ENCODE data around the gene SUSD4.

The SUSD4 gene

DNA sequence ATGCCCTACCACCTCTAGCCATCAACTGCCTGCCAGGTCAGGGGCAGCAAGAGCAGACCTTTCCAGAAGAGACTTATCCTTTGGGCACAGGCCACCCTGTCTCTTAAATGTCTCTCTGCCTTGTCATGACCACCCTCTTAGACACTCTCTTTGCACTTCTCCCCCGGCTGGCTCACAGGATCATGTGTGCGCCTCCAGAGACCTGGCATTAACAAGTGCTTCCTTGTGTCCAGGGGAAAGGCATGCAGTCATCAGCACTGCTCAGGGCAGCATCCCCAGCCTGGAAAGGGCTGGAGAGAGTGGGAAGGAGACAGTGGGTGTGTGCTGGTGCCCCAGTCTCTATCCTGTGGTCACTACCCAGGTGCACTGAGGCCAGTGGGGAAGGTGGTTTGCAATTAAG, 135.8 kb downstream of the SUSD4 start:
- TF ChIP-seq, protein P1, sequence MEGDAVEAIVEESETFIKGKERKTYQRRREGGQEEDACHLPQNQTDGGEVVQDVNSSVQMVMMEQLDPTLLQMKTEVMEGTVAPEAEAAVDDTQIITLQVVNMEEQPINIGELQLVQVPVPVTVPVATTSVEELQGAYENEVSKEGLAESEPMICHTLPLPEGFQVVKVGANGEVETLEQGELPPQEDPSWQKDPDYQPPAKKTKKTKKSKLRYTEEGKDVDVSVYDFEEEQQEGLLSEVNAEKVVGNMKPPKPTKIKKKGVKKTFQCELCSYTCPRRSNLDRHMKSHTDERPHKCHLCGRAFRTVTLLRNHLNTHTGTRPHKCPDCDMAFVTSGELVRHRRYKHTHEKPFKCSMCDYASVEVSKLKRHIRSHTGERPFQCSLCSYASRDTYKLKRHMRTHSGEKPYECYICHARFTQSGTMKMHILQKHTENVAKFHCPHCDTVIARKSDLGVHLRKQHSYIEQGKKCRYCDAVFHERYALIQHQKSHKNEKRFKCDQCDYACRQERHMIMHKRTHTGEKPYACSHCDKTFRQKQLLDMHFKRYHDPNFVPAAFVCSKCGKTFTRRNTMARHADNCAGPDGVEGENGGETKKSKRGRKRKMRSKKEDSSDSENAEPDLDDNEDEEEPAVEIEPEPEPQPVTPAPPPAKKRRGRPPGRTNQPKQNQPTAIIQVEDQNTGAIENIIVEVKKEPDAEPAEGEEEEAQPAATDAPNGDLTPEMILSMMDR (IDR thresholded peaks at IDR 0.05; ENCODE audit: low read length): no peak
- TF ChIP-seq EZH2 (IDR thresholded peaks at IDR 0.05; ENCODE audit: borderline replicate concordance, low read length): no peak
- Histone ChIP-seq H3K4me2 (ENCODE audit: low read length) (no peak overlapping the region), H3K4me1 (ENCODE audit: insufficient read depth, low read length, severe bottlenecking) (no peaks in the 10 kb centered on the region), H4K20me1 (ENCODE audit: insufficient read depth, low read length) (no peaks in the 10 kb centered on the region), H3K9ac (ENCODE audit: low read length) (no peak overlapping the region), H3K79me2 (ENCODE audit: insufficient read depth, low read length) (no peaks in the 10 kb centered on the region), H3K36me3 (ENCODE audit: insufficient read depth, low read length) (no peaks in the 10 kb centered on the region), H2AFZ (ENCODE audit: low read length) (no peak overlapping the region), H3K9me2 (ENCODE audit: low read depth, low read length) (no peaks in the 10 kb centered on the region), H3K27me3 (ENCODE audit: insufficient read depth, low read length) (no peaks in the 10 kb centered on the region), H3F3A (ENCODE audit: insufficient read depth, low read length) (no peaks in the 10 kb centered on the region), H3K27ac (ENCODE audit: low read depth, low read length, poor library complexity, severe bottlenecking) (no peak overlapping the region), H3K4me3 (ENCODE audit: low read depth, low read length, poor library complexity, severe bottlenecking) (no peak overlapping the region), H3K9me3 (ENCODE audit: low read length) (no peaks in the 10 kb centered on the region)

GRCh38 chr1:223227486-223228196, 136.3 kb downstream of the SUSD4 start:
- Histone ChIP-seq H3K9ac (ENCODE audit: low read length) (no peak overlapping the region), H3K36me3 (ENCODE audit: insufficient read depth, low read length) (no peaks in the 10 kb centered on the region), H3K27me3 (ENCODE audit: insufficient read depth, low read length) (no peaks in the 10 kb centered on the region), H3K9me3 (ENCODE audit: low read length) (no peaks in the 10 kb centered on the region), H3K4me3 (ENCODE audit: low read depth, low read length, poor library complexity, severe bottlenecking) (no peak overlapping the region), H3K9me2 (ENCODE audit: low read depth, low read length) (no peaks in the 10 kb centered on the region), H3K4me2 (ENCODE audit: low read length) (no peak overlapping the region), H2AFZ (ENCODE audit: low read length) (no peak overlapping the region), H3K27ac (ENCODE audit: low read depth, low read length, poor library complexity, severe bottlenecking) (no peak overlapping the region), H3F3A (ENCODE audit: insufficient read depth, low read length) (no peaks in the 10 kb centered on the region), H3K79me2 (ENCODE audit: insufficient read depth, low read length) (no peaks in the 10 kb centered on the region), H4K20me1 (ENCODE audit: insufficient read depth, low read length) (no peaks in the 10 kb centered on the region), H3K4me1 (ENCODE audit: insufficient read depth, low read length, severe bottlenecking) (no peaks in the 10 kb centered on the region)
- TF ChIP-seq, protein P1 (IDR thresholded peaks at IDR 0.05; ENCODE audit: low read length): no peak
- TF ChIP-seq EZH2 (IDR thresholded peaks at IDR 0.05; ENCODE audit: borderline replicate concordance, low read length): no peak

DNA sequence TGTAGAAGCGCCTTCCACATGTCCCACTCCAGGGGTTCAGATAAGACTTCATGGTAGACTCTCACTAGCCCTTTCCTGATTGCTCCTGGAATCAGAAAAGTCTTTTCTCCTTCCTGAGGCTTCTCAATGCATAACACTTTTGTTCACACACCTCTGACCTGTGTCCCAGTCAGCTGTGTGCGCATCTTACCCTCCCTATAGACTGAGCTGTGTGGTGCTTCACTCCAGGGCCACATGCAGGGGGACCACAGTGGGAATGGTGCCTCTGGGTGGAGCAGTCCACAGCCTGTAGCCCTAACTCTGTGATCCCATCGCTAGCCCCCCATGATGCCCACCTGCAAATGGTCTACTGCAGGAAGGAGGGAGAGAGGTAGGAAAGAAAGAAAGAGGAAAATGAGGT, 136.9 kb downstream of the SUSD4 start:
- Histone ChIP-seq H3K4me1 (ENCODE audit: insufficient read depth, low read length, severe bottlenecking) (no peaks in the 10 kb centered on the region), H3K27ac (ENCODE audit: low read depth, low read length, poor library complexity, severe bottlenecking) (no peak overlapping the region), H3K27me3 (ENCODE audit: insufficient read depth, low read length) (no peaks in the 10 kb centered on the region), H3K9ac (ENCODE audit: low read length) (no peak overlapping the region), H3K36me3 (ENCODE audit: insufficient read depth, low read length) (no peaks in the 10 kb centered on the region), H2AFZ (ENCODE audit: low read length) (no peak overlapping the region), H3K79me2 (ENCODE audit: insufficient read depth, low read length) (no peaks in the 10 kb centered on the region), H3K9me3 (ENCODE audit: low read length) (no peaks in the 10 kb centered on the region), H3F3A (ENCODE audit: insufficient read depth, low read length) (no peaks in the 10 kb centered on the region), H3K9me2 (ENCODE audit: low read depth, low read length) (no peaks in the 10 kb centered on the region), H3K4me2 (ENCODE audit: low read length) (no peak overlapping the region), H4K20me1 (ENCODE audit: insufficient read depth, low read length) (no peaks in the 10 kb centered on the region), H3K4me3 (ENCODE audit: low read depth, low read length, poor library complexity, severe bottlenecking) (no peak overlapping the region)
- no peak for TF ChIP-seq EZH2 (IDR thresholded peaks at IDR 0.05; ENCODE audit: borderline replicate concordance, low read length)
- TF ChIP-seq, protein P1 (IDR thresholded peaks at IDR 0.05; ENCODE audit: low read length): no peak

Data from OCI-LY1 (cell line).